SHP77 (cell line): Measurements from ENCODE around the gene CLCNKA.
"Not testable (repeated sequence)": the region's sequence is repeated elsewhere in the genome, so short reads cannot be mapped to it uniquely, and the experiment has no call there.

Experiments used
- DNase-seq, 2 experiments: peaks; one replicate each; lab custom pipeline; 2025; lab: John Stamatoyannopoulos, UW

CLCNKA gene

GRCh38 chr1:16021681-16022080 is at the start of gene CLCNKA:
Gene CLCNKA (plus strand): TSS chr1:16022036. CDS start chr1:16022620, 584 bp downstream.
- DNase-seq: no peak

GRCh38 chr1:15972409-15972808 is 49.4 kb upstream of the CLCNKA start:
- DNase-seq: no peak

DNA sequence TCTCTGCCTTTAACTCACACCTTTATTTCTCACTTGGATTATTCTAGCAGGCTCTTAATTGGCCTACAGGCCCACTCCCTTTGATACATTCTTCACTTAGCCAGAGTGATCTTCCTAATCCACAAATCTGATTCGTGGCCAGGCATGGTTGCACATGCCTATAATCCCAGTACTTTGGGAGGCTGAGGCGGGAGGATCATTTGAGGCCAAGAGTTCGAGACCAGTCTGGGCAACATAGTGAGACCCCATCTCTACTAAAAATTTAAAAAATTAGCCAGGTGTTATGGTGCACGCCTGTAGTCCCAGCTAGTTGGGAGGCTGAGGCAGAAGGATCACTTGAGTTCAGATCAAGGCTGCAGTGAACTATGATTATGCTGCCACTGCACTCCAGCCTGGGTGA is 48.1 kb upstream of the CLCNKA start:
- DNase-seq: no peak

DNA sequence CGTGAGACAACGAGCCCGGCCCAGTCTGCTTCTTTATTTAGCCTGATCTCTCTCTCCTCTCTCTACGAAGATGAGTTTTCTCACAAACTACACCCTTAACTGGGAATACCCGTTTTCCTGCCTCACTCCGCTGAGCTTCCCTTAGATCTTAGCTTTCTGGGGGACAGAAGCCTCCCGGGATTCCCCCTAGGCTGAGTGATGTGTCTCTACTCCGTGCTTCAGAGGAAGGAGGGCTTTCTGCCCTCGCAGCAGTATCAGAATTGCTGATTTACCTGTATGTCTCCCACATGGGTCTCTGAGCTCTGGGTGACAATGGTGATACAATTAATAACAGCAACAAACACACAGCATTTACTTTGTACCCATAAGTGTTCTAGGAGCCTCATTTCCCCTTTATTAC is 47.0 kb upstream of the CLCNKA start:
- no peak for DNase-seq

GRCh38 chr1:15975358-15975804 is 46.5 kb upstream of the CLCNKA start:
- peak in 1 of 2 experiments; percentile 12 for DNase-seq

DNA sequence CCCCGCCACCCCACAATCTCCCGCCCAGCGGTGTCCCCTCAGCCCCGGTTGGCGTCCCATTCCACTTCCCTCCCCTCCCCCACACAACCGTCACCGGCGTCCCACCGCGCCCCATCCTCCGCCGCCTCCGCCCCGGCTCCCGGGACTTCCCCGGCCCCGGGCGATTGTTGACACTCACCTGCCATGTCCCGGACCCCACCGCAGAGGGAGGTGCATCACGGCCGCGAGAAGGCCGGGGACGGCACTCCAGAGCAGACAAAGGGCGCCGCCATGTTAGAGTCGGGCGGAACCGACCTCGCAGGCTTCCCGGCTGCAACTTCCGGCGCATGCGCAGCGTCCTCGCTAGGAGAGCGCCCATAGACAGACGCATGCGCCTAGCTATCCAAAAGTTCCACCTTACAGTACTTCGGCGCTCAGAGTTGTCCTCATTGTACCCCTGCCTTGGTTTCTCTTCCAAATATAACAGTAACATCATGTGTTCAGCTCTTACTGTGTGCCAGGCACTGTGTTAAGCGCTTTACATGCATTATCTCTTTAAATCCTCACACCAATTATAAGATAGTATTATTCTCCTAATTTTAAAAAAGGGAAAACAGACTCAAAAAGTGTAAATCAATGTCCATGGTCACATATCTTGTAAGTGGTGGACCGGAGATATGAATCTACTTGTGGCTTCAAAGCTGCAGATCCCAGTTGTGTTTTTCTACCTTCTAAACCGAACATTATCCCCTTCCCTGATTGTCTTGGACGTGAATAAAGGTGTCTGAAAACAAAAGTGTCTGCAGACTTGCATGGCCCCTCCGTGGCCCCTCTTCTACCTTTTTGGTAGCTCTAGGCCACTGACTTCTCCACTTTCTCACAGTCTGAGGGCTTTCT is 45.8 kb upstream of the CLCNKA start, which contains the start of gene ZBTB17:
TSS of gene ZBTB17 (minus strand) at position 297 of the 876 bp plus-strand sequence. CDS start 27,606 bp downstream, outside the sequence.
- peak; percentile 84 to 91 for DNase-seq

- not testable (repeated sequence) for DNase-seq
Observed at GRCh38 chr1:15977947-15978346, 43.9 kb upstream of the CLCNKA start.

GRCh38 chr1:15981679-15982078 is 40.2 kb upstream of the CLCNKA start:
- DNase-seq: no peak

DNA sequence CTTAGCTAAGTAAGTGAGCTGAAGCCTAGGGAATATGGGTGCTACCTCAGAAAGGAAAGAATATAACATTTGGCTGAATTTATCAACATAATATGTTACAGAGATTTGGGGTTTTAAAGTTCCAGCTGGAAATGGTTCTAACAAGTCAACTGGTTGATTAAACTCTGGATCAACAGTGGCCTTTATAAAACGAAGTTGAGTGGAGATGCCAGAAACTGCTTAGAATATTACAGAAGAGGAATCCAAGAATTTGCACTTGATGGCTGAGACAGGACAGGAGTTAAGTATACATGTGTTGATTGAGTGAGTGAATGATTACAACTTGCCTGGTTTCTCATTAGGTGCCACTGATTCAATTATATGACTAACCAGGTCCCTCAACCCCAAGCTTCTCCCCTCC is 38.6 kb upstream of the CLCNKA start:
- no peak for DNase-seq

DNA sequence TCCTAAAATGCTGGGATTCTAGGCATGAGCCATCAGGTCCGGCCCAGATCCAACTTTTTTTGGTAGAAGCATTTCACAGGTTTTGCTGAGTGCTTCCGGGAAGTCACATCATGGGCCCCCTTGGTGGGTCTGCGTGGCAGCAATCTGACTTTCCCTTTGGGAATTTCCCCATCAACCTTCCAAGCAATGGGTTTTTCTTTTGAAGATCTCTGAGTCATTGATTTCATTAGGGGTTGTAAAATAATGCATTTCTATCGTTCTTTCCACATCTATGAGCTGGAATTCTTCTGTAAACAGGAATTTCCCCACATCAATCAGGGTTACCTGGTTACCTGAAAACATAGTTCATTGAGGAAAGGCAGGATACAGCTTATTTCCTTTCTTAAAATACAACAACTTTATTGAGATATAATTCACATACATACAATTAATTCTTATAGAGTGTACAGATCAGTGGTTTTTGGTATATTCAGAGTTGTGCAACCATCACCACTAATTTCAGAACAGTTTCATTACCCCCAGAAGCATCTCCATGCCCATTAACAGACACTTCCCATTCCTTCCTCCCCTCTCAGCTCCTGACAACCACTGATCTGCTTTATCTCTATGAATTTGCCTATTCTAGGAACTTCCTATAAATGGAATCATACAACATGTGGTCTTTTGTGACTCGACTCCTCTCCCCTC is 36.1 kb upstream of the CLCNKA start:
- DNase-seq: no peak

GRCh38 chr1:15988856-15989736 is 32.7 kb upstream of the CLCNKA start:
- DNase-seq: no peak

DNA sequence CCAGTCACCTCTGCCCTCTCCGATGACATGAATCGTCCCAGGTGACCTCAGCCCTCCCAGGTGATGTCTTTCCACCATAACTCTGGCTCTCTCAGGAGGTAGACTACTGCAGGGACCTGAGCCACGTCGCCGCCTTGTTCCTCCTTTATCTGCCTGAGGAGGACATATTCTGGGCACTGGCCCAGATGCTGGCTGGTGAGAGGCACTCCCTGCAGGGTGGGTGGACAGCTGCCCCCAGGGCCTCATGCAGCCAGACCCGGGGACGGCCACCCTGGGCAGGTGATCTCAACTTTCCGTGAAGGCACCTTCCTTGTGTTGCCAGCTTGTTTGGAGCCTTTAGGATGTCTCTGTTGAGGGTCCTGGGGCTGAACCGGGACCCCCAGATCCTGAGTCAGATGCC is 32.1 kb upstream of the CLCNKA start:
- DNase-seq: no peak

GRCh38 chr1:15991427-15992186 is 30.2 kb upstream of the CLCNKA start:
- DNase-seq: no peak

- no peak for DNase-seq
Observed at GRCh38 chr1:15992187-15992553, 29.7 kb upstream of the CLCNKA start.

DNA sequence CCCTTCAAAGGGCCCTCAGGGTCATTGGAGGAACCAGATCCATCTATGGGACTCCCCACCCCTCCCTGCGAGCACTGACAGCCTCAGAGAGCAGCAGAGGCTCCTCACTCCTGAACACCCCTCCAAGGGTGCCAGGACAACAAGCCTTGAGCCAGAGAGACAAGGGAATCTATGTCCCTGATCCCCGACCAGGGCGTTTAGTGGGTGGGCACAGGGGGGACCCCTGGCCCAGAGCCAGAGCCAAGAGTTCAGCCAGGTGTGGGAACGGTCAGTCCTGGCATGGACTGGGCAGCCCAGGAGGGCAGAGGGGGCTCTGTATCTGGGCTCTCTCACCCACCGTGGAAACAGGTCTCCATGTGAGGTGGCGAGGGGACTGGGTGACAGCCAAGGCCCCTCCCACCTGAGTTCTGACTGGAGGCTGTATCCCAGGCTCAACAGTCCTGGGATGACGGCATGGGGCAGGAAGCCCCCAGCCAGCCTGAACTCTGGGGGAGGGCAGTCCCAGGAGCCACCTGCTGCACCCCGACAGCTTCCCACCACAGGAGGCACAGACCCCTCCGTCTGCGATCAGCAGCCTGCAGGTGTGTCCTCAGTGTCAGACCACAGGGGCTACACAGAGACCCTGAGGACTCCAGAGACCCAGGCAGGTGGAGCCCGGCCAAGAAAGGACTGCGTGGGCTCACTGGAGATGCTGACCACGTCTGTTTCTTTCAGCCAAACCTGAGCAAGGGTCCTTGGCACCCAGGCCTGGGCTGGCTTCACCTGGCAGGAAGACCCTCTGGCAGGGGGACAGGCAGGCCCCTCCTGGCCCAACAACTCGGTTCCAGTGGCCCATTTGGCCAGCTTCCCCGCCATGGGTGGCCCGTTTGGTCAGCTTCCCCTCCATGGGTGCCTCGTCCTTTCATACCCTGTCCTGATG is 29.0 kb upstream of the CLCNKA start:
- no peak for DNase-seq

DNA sequence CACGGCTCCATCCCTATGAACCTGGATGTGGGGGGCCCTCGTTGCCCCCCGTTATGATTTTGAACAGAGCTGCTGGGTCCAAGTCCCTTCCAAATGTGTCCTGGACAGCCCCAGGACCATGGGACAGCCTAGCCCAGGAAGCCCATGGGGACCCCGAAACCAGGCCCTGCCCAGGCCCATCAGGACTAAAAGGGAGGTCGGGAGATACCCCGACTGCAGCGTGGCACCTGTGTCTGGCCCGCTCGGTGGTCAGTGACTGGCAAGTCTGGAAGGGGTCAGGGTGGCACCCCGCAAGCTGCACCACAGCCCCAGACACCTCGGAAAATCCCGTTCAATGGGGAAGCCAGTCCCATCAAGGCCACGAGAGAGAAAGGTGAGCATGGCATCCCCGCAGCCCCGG is 28.2 kb upstream of the CLCNKA start:
- no peak for DNase-seq

DNA sequence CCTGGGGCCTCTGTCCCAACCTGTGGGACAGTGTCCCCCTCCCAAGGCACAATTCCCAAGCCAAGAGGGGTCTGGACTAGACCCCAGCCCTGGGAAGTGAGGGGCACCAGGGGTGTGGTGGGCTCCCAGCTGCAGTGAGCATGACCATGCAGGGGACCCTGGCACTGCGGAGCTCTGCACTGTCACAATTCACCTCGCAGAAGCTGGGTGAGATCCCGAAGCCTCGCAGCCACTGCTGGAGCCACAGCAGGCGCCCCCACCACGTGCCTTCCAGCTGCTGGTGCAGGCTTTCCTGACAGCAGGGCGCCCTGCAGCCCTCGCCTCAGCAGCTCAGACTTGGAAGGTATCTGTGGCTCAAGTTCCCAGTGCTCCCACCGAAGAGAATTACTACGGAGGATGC is 27.8 kb upstream of the CLCNKA start:
- no peak for DNase-seq

- peak; percentile 16 to 69 for DNase-seq
Observed at GRCh38 chr1:15994590-15995351, 27.1 kb upstream of the CLCNKA start.

GRCh38 chr1:15997076-15997585 is 24.7 kb upstream of the CLCNKA start:
- DNase-seq: no peak
